Stimulated activated CD4-positive, alpha-beta T cell treated with anti-CD3 and anti-CD28 coated beads, Interleukin-4, amount 100 ng/mL, for 4 hours (primary cell): Measurements from ENCODE around the gene CMC4.

Source experiments
- DNase-seq, 2 experiments: peaks; one replicate each; pipeline ENCODE4 v3.0.0-alpha.2; 2020

CMC4 gene, protein sequence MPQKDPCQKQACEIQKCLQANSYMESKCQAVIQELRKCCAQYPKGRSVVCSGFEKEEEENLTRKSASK

DNA sequence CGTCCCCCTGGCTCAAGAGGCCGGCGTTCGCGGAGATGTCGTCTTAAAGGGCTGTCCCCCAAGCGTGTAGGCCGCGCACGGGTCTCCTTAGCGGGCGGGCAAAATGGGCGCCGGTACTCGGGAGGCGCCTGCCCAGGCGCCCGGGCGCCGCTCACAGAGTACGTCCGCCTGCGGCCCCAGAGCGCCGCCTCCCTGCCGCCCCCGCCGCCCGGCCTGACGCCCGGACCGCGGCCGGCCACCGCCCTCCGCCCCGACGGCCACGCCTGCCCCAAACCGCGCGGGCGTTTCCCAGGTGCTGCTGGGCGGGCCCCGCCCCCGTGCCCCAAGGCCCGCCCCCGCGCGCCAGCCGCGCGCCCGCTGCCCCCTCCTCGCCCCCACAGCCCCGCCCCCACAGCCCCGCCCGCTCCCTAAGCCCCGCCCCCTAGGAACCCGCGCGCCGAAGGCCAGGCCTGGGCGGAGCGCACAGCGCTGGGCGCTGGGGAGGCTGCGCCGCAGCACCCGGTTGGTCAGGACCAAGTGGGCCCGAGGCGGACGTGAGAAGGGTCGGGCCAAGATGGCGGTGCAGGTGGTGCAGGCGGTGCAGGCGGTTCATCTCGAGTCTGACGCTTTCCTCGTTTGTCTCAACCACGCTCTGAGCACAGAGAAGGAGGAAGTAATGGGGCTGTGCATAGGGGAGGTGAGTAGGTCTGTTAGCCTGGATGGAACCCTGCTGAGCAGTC, at the start of gene CMC4, which contains the start of the genes BRCC3 and MTCP1:
Gene CMC4 (minus strand): TSS at position 162 of the 719 bp plus-strand sequence. CDS start 7,113 bp downstream, outside the sequence.
Gene BRCC3 (plus strand): TSS at position 534 of the 719 bp plus-strand sequence. CDS start 20 bp downstream, at position 554.
Gene MTCP1 (minus strand): TSS at position 162 of the 719 bp plus-strand sequence. CDS start 5,126 bp downstream, outside the sequence.
- DNase-seq, result peak; percentile 62 to 73

DNA sequence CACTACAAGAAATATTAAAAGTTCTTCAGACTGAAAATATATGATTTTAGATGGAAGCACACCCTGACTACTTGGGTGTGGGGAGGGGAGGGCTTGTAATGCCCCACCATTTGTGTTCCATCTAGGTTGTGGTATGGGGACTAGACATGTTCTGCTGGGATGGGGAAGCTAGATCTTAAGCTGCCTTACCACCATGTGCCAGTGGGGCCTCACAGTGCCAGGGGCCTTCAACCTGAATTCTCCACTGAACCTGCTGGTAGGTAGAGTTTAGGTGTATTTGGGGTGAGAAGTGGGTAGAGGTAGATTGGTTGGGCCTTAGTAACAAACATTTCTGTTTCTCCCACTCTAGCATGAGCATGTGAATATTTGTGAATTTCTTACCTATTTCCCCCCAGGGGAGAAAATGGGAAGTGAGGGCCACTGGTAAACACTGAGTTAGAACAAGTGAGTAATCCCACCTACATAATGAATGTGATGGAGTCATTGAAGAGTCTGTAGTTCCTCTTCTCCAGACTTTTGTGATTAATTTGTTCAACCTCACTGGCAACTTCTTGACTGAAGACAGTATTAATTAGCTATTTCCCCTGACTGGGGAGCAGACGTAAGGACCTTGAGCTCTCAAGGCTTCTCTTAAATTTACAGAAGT, 44.4 kb upstream of the CMC4 start:
- no peak for DNase-seq

DNA sequence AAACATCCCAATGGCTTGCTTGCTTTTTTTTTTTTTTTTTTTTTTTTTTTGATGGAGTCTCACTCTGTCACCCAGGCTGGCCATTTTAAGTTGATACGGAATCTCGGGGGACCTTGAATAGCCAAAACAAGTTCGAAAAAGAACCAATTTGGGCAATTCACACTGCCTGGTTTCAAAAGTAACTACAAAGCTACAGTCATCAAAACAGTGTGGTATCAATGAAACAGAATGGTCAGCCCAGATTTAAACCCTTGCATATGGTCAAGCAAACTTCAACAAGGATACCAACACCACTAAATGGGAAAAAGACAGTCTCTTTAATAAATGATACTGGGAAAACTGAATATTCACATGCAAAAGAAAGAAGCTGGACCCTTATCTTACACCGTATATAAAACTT, 42.2 kb upstream of the CMC4 start:
- no peak for DNase-seq

DNA sequence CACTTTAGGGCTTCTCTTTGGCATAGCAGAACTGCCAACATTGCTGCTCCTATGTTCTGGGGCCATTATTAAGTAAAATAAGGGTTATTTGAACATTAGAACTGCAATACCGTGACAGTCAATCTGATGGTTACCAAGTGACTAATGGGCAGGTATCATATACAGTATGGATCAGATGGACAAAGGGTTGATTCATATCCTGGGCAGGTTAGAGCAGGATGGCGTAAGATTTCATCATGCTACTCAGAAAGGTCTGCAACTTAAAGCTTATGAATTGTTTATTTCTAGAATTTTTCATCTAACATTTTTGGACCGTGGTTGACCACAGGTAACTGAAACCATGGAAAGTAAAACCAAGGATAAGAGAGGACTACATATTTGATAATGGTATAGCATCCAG, 41.2 kb upstream of the CMC4 start:
- DNase-seq, result no peak

DNA sequence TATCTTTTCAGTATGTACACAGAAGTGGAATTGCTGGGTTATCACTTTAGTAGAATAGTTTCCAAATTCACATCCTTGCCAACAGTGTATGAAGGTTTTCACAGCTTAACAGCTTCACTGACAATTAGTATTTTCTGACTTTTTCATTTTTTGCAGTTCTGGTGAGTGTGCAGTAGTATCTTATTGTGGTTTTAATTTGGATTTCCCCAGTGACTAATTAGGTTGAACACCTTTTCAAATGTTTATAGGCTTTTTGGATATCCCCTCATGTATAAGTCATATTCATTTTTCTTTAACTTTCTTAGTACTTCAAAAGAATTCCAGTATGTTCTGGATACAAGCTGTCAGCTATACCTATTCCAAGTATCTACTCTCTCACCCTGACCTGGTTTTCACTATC, 37.5 kb upstream of the CMC4 start:
- DNase-seq, result no peak

DNA sequence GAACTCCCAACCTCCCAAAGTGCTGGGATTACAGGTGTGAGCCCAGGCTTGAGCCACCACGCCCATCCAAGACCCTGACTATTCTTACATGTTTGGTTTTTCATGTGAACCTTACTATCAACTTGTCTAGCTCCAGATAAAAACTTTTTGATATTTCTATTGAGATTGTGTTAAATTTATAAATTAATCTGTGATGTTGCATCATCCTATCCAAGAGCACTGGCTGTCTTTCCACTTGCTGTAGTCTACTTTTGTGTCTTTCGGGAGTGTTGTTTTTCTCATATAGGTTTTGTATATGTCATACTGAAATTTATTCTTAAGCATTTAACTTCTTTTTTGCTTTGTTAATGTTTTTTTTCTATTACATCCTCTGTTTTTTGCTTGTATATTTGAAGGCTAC, 35.0 kb upstream of the CMC4 start:
- DNase-seq, result no peak

DNA sequence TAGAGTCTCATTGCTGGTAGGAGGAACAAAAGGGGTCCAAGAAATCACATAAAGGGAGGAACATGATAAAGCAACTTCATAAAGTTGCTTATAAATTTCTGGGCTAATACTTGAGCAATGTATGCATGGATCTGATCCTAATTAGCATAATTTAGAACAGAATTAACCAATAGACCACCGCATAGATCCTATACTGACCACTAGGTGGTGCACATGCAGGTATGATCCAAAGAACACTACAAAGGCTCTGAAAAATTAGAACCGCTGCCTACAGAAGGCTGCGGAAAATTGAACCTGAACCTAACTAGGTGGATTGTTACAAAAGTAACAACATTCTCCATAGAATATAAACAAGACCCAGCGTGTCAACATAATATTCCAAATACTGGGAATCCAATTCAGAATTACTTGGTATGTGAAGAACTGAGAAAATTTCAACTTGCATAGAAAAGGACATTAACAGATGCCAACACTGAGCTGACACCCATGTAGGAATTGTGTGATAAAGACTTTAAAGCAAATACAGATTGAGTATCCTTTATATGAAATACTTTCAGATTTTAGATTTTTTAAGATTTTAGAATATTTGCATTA, 23.6 kb upstream of the CMC4 start:
- DNase-seq, result no peak

DNA sequence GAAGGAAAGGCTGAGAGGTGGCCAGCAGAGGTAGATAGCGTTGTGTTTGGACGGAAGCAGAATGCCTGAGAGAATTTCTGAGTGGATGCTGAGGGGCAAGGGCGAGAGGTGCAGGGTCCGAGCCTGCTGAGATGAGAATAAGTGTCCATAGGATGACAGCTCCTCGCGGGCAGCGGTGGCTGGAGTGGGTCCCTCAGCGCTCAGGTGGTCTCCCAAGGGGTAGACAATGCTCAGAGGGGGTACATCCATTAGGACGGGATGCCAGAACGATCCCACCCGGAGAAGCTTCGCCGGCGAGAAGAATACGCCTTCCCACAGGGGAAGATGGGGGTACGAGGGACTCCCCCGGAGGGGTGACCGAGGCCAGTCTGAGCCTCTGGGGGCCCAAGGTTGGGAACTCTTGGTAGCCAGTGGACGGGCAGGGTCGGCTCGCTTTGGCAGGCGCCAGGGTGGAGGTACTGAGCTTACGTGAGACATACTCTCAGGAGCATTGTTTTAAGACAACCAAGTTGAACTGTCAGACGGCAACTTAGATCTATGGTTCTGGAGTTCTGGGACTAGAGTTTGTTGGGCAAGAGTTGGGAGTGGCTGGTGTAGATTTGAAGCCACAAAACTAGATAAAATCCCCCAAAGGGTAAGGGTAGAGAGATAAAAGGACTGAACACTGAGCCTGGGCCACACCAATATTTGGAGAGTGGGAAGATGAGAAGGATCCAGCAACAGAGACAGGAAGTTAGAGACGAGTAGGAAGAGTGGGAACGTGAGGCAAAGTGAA, 16.2 kb upstream of the CMC4 start:
- no peak for DNase-seq

DNA sequence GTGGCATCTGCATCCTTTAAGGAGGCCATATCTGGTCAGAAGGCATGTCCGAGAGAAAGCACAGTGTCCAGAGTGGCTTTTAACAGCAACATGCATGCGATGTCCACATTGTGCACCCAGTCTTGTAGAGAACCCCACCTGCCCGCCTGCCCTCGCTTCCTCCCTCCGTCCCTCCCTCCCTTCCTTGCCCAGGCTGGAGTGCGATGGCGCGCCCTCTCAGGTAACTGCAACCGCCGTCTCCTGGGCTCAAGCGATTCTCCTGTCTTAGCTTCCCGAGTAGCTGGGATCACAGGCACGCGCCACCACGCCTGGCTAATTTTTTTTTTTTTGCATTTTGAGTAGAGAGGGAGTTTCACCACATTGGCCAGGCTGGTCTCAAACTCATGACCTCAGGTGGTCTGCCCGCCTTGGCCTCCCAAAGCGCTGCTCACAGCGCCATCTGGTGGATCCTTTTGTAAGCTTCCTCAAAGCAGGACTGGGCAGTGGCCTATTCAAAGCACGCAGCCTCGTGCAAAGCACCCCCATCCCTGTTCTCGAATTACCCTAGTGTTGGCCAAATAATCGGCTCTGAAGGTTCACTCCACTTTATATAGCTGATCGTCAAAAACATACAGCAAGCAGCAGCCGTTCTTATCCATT, 15.4 kb upstream of the CMC4 start:
- DNase-seq, result peak; percentile 9 to 22

DNA sequence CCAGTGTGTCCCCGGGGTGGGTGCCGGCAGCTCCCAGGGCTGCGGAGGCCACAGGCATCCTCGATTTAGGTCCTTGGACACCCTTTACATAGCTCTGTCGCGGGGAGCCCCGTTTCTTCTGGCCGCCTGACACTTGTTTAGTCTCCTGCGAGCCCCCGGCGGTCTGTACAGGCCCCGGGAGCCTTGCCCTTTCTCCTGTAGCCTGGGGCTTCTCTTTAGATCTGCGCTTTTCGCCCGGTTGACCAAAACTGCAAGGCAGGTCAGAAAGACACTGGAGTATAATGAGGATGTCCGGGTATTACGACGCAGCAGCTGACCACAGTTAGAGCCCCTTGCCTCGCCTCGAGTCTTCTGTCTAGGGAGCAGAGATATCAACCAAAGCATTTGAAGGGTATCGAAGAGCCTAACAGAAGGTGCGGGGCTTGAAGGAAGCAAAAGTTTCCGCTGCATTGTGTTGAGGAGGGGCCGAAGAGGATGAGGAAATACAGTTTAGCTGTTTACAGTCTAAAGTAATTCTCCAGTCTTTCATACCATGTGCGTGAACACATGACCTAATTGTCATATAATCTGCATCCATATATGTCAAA, 851 bp upstream of the CMC4 start:
- no peak for DNase-seq

DNA sequence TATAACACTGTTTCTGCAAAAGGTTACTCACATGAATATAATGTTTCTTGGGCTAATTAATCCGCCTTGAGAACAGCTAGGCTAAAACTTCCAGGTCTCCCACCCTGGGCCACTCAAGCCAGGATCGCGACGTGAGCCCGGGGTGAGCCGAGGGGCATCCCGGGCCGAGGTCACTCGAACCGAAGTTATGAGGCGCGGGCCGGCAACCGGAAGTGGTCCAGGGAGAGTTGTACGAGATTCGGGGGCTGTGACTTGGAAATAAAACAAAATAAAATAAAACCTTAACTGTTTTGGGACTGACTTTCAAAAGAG, 317 bp downstream of the CMC4 start:
- no peak for DNase-seq

DNA sequence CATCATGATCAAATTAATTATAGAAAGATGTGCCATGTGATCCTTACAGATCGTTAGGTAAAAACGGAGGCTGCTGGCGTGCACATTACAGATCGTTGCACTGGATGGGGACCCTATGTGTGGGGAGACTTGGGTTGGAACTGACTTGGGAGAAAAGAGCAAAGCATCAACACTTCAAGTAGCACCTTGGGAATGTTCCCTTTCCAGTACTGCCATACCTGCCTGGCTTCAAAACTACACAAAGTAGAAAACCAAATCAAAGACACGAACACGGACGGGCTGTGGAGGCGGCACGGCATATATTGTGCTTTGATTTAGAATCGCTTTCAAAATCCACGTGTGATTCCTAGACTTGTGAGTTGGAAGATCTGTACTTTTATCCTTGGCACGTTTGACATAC, 898 bp downstream of the CMC4 start:
- no peak for DNase-seq

DNA sequence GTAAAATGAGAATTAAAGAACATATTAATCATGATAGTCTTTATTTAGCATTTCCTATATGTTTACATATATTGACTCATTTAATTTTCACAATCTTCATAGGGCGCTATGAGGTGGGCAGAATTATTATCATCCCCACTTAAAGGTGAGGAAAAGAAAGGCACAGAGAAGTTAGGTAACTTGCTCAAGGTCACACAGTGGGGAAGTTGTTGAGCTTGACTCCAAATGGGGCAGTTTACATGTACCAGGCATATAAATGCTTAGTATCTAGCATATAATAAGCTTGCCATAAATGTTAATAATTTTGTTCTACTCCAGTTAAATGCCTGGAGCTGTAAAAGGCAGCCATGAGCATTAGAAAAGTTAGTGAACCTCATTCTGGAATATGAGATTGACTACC, 1.5 kb downstream of the CMC4 start:
- no peak for DNase-seq

DNA sequence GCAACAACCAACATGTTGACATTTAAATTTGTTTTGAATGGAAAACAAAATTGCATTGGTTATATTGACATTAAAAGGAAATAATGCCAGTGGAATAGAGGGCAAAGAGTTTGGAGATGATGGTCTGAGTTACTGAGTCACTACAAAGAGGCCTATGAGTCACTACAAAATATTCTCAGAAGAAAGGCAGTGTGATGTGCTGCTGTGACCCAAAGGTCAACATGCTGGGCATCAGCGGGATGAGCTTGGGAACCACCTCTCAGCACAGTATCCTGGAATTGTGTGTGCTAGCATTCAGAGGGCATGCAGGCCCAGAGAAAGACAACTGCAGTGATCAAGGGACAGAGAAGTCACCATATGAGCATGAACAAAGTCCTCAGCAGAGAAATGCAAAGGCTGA, 2.8 kb downstream of the CMC4 start:
- DNase-seq, result no peak

DNA sequence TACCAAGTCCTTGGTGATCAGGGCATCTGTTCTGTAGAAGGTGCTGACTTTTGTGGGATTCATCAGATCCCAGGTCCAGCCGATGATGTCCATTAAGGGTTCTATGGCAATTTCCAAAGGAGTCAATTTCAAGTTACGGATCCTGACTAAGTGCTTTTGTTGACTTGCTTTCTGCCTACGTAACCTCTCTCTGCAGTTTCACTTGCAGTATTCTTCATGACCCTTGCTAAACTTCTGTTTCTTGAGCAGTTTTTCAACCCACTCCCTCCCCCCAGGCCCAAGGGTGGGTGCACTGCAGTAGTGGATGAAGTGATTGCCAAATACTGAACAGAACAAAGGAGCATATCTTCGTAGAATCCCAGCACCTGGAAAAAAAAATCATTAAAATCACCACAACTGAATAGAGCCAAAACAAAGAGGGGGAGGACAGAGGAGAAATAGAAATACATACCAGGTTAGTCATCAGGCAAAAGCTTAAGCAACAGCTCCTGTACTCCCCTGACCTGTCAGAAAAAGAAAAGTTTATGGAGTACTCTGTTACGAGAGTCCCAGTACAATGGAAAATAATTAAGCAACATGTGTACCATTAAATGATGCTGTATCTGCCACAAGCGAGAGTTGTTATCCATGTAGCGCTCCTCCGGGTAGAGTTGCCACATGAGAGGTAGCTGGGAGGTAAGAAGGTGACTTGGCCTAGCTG, 5.8 kb downstream of the CMC4 start:
- no peak for DNase-seq

DNA sequence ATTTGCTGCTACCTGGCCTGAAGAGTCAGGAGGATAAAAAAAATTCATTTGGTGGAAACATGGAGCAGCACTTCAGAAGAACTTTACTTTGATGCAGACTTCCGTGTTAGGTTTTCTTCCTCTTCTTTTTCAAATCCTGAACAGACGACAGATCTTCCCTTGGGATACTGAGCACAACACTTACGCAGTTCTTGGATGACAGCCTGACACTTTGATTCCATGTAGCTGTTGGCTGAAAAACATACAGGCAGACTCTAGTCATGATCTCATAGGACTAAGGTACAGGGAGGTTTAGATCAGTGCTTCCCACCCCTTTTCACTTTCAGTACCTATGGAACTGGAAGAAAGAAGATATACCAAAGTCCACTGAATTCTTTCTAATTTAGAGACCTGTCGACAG, 9.2 kb downstream of the CMC4 start:
- DNase-seq, result no peak

DNA sequence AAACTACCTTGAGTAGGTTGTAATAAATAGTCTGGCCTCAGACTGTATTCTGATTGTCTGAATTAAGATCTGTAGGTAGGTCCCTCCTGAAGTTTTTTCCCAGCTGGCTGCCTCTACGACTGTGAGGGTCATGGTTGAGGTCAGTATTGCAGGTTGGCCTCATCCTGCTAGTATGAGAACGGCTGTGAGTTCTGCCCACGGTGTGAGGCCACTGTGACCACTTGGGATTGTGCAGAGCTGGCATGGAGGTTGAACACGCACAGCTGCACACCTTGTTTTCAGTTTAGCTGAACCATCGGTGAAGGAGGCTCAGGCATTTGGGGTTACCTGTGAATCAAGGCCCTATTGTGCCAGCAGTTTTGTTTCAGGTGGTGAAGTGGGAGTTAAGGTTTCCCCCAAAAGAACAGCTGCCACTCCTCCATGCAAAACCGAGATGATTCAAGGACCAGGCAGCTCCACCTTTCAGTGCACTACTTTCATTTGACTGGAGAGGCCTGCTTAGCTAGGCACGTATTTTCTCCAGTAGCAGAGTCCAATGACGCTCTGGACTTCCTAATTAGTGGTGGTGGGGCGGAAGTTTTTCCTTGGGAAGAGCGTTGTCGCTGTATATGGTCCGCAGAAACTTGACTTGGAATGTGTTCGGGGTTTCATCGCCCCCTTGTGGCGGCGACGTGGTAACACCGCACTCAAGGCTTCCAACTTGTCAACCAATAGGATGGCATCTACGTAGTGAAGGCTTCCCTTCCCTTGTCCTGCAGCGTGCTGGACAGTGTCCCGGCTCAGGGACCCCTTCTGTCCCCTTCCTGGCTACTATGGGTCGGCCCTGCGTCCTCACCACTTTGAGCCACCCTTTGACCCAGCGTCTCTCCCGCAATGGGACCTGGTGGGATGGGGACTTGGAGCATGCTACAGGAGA, 13.8 kb downstream of the CMC4 start:
- peak; percentile 18 to 40 for DNase-seq

DNA sequence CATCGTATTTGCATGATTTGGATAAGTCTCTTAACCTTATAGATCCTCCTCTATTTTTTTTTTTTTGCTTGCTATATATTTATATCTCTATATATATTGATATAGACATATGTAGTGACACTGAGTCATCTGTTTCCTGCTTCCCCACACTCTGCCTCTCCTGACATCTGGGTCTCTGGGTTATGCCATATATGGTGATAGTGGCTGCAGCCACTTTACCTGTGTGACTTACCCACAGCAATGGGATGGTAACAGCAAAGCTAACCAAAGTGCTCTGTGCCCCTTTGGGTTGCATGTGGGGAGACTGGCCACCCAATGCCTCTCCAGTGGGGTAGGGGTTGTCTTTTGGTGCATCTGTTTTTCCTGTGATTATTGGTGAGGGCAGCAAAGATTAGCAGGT, 14.5 kb downstream of the CMC4 start:
- DNase-seq, result no peak

DNA sequence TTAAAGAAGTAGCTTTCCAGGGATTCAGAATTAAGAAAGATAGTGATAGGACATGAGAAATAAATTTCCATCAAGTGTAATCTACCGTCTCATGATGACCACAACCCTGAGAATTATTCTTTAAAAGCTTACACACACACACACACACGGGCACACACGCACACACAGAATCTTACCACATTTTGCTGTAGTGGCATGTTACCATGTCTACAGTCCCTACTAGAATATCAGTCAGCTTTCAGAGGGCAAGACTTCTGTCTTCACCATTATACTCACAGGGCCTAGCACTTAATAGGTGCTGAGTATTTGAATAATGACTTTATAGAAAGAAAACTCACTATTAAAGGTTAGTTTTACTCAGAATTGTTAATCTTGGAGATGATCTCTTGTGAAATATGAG, 15.4 kb downstream of the CMC4 start:
- no peak for DNase-seq

DNA sequence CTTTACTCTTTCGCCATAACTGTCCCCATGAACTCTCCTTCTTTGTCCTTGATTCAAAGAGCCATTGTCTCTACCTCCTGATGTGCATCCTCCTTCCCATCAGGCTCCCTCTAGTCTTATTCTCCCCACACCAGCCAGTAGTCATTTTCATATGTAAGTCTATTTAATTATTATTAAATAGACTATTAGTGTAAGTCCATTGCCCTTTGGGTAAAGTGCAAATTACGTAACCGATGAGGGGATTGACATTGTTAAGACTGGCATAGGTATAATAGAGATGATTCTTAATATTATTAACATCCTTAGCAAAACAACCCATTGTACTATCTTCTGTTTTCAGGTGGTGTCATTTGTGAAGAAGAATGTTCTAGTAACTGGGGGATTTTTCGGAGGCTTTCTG, 16.7 kb downstream of the CMC4 start:
- DNase-seq, result no peak

DNA sequence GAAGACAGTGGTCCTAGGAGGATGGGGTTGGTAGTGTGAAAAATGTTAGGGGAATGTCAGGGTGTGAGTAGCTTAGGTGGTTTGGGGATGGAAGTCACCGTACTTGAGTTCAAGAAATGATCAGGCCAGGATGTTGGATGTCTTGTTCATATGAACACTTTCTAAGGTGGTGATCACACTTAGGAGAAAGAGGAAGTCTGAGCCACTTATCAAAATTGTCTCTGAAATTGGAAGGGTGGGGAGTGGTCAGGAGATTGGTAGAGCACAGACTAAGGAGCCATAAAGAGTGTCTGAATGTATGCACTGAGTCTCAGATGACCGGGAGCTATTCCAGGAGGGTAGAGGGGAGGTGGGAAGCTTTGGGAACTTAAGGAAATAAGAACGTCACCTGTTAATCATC, 17.3 kb downstream of the CMC4 start:
- DNase-seq, result no peak
